Measurements from ENCODE around the gene ZNF76.

ZNF76 gene

DNA sequence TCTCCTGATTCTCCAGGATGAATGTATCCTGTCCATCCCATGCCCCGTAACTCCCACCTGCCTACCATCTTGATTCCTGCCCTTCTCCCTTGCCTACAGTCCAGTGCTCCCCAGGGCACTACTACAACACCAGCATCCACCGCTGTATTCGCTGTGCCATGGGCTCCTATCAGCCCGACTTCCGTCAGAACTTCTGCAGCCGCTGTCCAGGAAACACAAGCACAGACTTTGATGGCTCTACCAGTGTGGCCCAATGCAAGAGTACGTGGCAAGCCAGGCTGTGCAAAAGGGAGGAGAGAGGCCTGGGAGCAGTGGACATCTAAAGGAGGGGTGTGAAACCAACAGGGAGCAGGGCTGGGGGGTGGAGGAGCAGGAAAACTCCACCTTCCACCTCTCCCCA is 15.0 kb upstream of the ZNF76 start:
- no peaks in the 10 kb centered on the region for H3K9me3 Mint-ChIP-seq
- no peak overlapping the region for H3K4me3 Mint-ChIP-seq
- no peaks in the 10 kb centered on the region for H3K27me3 Mint-ChIP-seq (ENCODE audit: low read depth)
- peaks cover 48% of the 10 kb centered on the region for H3K36me3 Mint-ChIP-seq (ENCODE audit: low read depth)
- peaks cover 10% of the 10 kb centered on the region for H3K4me1 Mint-ChIP-seq
- no peak overlapping the region for H3K27ac Mint-ChIP-seq
- TF ChIP-seq, protein P1, sequence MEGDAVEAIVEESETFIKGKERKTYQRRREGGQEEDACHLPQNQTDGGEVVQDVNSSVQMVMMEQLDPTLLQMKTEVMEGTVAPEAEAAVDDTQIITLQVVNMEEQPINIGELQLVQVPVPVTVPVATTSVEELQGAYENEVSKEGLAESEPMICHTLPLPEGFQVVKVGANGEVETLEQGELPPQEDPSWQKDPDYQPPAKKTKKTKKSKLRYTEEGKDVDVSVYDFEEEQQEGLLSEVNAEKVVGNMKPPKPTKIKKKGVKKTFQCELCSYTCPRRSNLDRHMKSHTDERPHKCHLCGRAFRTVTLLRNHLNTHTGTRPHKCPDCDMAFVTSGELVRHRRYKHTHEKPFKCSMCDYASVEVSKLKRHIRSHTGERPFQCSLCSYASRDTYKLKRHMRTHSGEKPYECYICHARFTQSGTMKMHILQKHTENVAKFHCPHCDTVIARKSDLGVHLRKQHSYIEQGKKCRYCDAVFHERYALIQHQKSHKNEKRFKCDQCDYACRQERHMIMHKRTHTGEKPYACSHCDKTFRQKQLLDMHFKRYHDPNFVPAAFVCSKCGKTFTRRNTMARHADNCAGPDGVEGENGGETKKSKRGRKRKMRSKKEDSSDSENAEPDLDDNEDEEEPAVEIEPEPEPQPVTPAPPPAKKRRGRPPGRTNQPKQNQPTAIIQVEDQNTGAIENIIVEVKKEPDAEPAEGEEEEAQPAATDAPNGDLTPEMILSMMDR (IDR thresholded peaks at IDR 0.05; ENCODE audit: unreplicated experiment in 3 of 3), result no peak

DNA sequence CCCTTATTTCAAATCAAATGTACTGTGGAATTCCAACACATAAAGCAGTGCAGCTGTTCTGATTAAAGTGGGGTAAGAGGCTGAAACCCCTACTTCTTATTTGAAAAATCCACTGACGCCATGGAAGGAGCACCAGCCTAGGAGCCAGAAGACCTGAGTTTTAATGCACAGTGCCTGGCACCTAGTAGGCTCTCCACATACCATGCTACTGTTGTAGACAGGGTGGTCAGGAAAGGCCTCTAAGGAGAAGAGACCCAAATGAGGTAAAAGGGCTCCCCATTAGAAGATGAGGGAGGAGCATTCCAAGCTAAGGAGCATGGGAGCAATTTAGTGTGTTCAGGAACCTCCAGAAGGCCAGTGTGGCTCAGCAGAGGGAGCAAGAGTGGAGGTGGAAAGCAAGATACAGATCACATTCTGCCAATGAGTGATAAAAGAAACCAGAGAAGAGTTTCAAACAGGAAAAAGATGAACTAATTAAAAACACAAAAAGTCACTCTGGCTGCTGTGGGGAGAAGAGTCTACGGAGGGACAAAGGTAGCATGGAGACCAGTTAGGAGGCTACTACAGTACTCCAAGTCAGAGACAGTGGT is 11.8 kb upstream of the ZNF76 start:
- no peaks in the 10 kb centered on the region for H3K27me3 Mint-ChIP-seq (ENCODE audit: low read depth)
- H3K27ac Mint-ChIP-seq, result peak overlapping the region in 1 of 3 experiments; percentile 1
- no peaks in the 10 kb centered on the region for H3K9me3 Mint-ChIP-seq
- H3K4me3 Mint-ChIP-seq, result no peak overlapping the region
- peaks cover 50% of the 10 kb centered on the region for H3K36me3 Mint-ChIP-seq (ENCODE audit: low read depth)
- TF ChIP-seq, protein P1 (IDR thresholded peaks at IDR 0.05; ENCODE audit: unreplicated experiment in 3 of 3), result no peak
- H3K4me1 Mint-ChIP-seq, result peaks cover 4% of the 10 kb centered on the region

DNA sequence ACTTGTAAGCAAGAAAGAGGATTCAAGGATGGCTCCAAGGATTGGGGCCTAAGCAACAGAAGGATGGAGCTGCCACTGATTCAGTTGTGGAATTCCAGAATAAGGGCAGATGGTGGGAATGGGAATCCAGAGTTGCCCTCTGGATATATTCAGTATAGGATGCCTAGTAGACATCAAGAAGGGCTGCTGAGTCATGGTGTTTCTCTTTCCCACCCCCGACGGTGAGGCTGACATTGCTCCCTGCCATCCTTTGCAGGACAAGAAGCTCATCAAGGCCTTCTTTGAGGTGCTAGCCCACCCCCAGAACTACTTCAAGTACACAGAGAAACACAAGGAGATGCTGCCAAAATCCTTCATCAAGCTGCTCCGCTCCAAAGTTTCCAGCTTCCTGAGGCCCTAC is 11.2 kb upstream of the ZNF76 start:
- Mint-ChIP-seq H3K4me3 (no peak overlapping the region), H3K27me3 (ENCODE audit: low read depth) (no peaks in the 10 kb centered on the region), H3K36me3 (ENCODE audit: low read depth) (peaks cover 50% of the 10 kb centered on the region)

DNA sequence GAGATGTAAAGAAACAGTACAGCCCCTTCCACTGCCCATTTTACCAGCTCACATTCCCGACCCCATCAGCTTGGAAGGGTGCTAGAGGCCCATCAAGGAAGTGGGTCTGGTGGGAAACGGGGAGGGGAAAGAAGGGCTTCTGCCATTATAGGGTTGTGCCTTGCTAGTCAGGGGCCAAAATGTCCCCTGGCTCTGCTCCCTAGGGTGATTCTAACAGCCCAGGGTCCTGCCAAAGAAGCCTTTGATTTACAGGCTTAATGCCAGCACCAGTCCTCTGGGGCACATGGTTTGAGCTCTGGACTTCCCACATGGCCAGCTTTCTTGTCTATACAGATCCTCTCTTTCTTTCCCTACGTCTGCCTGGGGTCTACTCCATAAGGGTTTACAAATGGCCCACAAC is 10.6 kb upstream of the ZNF76 start:
- Mint-ChIP-seq H3K9me3 (no peaks in the 10 kb centered on the region), H3K4me1 (peaks cover 8% of the 10 kb centered on the region), H3K27ac (no peak overlapping the region), H3K36me3 (ENCODE audit: low read depth) (peaks cover 48% of the 10 kb centered on the region), H3K4me3 (no peak overlapping the region), H3K27me3 (ENCODE audit: low read depth) (no peaks in the 10 kb centered on the region)
- TF ChIP-seq, protein P1 (IDR thresholded peaks at IDR 0.05; ENCODE audit: unreplicated experiment in 3 of 3), result no peak

More for the DNA sequence above, 11.2 kb upstream of the ZNF76 start:
- TF ChIP-seq, protein P1 (IDR thresholded peaks at IDR 0.05; ENCODE audit: unreplicated experiment in 3 of 3), result no peak
- Mint-ChIP-seq H3K4me1 (peaks cover 7% of the 10 kb centered on the region), H3K9me3 (no peaks in the 10 kb centered on the region), H3K27ac (no peak overlapping the region)

DNA sequence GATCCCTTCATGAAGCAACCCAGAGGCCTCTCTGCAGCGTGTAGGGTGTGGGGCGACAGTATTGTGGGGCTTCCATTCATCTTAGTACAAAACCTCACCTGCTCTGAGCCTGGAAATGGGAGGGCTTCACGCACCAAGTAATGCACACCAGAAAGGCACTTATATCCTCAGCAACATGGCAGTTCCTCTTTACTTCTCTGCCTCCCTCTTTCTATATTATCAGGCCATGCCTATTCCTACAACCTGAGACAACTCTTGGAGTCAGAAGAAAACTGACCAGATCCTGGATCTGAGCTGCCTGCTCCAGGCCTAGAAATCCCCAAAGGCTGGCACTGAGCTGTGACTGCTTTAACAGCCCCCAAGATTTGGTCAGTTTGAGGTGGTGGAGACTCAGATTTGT is 7.6 kb upstream of the ZNF76 start:
- H3K9me3 Mint-ChIP-seq, result no peaks in the 10 kb centered on the region
- peaks cover 8% of the 10 kb centered on the region for H3K4me1 Mint-ChIP-seq
- H3K27me3 Mint-ChIP-seq (ENCODE audit: low read depth), result no peaks in the 10 kb centered on the region
- H3K27ac Mint-ChIP-seq, result no peak overlapping the region
- TF ChIP-seq, protein P1 (IDR thresholded peaks at IDR 0.05; ENCODE audit: unreplicated experiment in 3 of 3), result no peak
- H3K4me3 Mint-ChIP-seq, result no peak overlapping the region
- H3K36me3 Mint-ChIP-seq (ENCODE audit: low read depth), result peaks cover 24% of the 10 kb centered on the region

DNA sequence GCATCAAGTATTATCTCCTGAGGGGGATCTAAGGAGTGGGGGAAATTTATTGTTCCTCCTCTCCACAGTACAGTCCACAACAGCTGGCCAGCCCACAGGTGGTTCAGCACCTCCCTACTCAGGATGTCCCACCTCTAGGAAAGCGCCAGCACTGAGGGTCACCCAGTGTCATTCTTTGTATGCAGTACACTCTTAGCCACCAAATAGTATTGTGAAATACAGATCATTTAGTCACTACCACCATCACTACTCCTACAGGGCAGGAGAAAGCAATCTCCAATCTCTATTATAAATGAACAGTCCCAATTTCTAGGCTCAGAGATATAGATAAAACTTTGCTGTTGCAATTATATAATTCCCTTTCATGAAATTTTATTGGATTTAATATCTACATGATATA is 6.3 kb upstream of the ZNF76 start:
- TF ChIP-seq, protein P1 (IDR thresholded peaks at IDR 0.05; ENCODE audit: unreplicated experiment in 3 of 3), result no peak
- Mint-ChIP-seq H3K27ac (no peak overlapping the region), H3K36me3 (ENCODE audit: low read depth) (peaks cover 18% of the 10 kb centered on the region)

More for the DNA sequence above, 6.3 kb upstream of the ZNF76 start:
- H3K9me3 Mint-ChIP-seq, result no peaks in the 10 kb centered on the region
- H3K27me3 Mint-ChIP-seq (ENCODE audit: low read depth), result no peaks in the 10 kb centered on the region
- H3K4me3 Mint-ChIP-seq, result no peak overlapping the region
- peaks cover 12% of the 10 kb centered on the region for H3K4me1 Mint-ChIP-seq
